Measurements from ENCODE around the gene ASB17. TPM values are rescaled to one million over a fixed set of nuclear protein-coding genes. Genes with fewer than 3 reads are reported as not detected.
"Not testable (repeated sequence)": the region's sequence is repeated elsewhere in the genome, so short reads cannot be mapped to it uniquely, and the experiment has no call there.

Gene ASB17
- total RNA-seq: not detected
- long read RNA-seq: 0 reads

DNA sequence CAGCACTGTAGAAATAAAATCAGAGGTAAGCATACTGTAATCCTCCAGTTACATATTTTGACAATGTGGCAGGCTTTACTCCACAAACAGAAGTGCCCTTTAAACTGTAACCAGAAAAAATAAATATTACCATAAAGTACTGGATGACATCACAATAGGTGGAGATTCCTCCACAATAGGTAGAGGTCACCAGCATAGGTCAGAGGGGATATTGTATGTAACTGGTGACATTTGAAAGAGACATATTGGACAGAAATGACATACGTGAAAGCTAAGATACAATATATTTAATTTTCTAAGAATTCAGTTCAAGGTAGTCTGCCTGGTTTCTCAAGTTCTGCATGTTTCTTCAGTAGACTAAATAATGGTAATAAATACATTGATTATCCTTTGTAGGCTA, at the start of gene ASB17:
ASB17 (minus strand) TSS at position 101 of the 400 bp plus-strand sequence. CDS start 113 bp downstream, outside the sequence.
- intact Hi-C loops (cut with DNase I, micrococcal nuclease): no loop called here
- ATAC-seq (no peak), DNase-seq (no peak)

- ATAC-seq (no peak), DNase-seq (no peak)
- intact Hi-C loops (cut with DNase I, micrococcal nuclease): no loop called here
Measured at GRCh38 chr1:75980972-75981897, 49.0 kb upstream of the ASB17 start.

DNA sequence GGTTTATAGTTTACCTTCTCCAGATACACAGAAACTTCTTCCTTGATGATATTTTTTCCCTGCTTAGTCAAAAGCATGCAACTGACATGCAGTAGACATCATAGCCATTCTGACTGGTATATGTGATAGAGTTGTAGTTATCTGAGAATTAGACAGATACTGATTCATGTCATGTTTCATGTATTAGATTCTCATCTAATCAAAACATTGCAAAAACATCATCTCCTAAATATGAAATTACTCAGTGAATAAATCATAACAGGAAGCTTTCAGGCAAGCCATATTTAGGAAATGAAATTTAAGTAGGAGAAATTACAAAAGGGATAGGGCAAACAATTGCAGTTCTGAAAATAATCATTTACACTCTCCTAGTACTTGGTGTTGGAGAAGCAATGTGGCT, 38.4 kb upstream of the ASB17 start:
- ATAC-seq: no peak
- intact Hi-C loops (cut with DNase I, micrococcal nuclease): no loop called here

GRCh38 chr1:75969550-75969949, 37.3 kb upstream of the ASB17 start:
- no peak for DNase-seq
- ATAC-seq: no peak
- intact Hi-C loops (cut with DNase I, micrococcal nuclease): no loop called here

More for the DNA sequence above, 38.4 kb upstream of the ASB17 start:
- DNase-seq: no peak

- DNase-seq (no peak), ATAC-seq (no peak)
- intact Hi-C loops (cut with DNase I, micrococcal nuclease): no loop called here
Measured at GRCh38 chr1:75967719-75968118, 35.5 kb upstream of the ASB17 start.

DNA sequence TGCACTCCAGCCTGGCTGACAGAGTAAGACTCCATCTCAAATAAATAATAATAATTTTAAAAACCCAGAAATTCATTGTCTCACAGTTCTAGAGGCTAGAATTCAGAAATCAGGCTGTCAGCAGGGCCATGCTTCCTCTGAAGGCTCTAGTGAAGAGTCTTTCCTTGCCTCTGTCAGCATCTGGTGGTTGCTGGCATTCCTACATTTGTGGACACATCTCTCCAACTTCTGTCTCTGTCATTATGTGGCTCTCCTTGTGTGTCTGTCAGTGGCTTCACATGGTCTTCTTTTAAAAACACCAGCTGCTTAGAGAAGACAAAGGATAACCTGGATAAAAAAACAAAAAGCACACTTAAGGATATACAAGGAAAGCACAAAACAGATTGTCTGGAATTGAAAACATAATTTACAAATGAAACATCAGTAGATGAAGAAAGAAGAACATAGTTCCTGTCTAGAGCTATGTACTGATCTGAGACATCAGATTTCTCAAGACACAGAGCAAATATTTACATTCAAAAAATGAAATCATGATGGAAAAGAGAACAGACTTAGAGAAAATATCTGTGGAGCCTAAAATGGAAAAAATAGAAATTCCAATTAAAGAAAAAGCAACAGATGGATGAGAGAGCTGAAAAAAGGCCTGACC, 32.7 kb upstream of the ASB17 start:
- intact Hi-C loops (cut with DNase I, micrococcal nuclease): no loop called here
- no peak for DNase-seq
- no peak for ATAC-seq

- not testable (repeated sequence) for ATAC-seq, DNase-seq
Measured at GRCh38 chr1:75964110-75964759, 32.0 kb upstream of the ASB17 start.

GRCh38 chr1:75954586-75954985, 22.4 kb upstream of the ASB17 start:
- no peak for ATAC-seq
- intact Hi-C loops (cut with DNase I, micrococcal nuclease): no loop called here
- no peak for DNase-seq

More at GRCh38 chr1:75964110-75964759, 32.0 kb upstream of the ASB17 start:
- intact Hi-C loops (cut with DNase I, micrococcal nuclease): not testable (repeated sequence)

DNA sequence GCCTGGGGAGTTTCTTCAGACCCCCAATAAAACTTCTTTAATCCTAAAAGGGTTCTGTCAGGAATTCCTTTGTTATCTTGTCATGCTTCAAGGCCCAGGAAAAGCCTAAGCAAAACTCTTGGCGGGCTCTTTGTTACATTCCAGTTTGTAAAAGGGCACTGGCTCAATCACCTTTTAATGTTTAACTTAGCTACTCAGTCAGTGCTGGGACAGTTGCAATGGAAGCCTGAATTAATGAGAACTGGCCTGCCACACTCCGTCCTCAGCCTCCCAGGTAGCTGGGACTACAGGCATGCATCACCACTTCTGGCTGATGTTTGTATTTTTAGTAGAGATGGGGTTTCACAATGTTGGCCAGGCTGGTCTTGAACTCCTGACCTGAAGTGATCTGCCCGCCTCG, 21.3 kb upstream of the ASB17 start:
- intact Hi-C loops (cut with DNase I, micrococcal nuclease): no loop called here
- DNase-seq: no peak
- no peak for ATAC-seq

DNA sequence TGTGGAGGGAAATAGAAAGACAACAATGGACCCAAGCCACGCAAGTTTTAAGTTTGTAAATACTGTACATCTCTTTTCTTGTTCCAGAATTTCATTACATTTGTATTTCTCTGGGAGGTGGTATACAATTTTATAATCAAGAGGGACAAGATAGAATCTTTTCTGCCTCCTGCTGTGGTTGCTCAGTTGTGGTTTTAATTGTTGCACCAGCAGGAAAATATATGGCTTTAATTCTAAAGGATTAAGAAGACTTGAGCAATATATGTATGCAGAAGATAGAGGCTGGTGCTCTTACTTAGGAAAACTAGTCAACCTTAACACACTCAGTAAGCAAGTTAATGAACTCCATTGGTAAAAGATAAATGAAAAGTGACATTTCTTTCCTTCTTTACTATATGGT, 19.8 kb upstream of the ASB17 start:
- intact Hi-C loops (cut with DNase I, micrococcal nuclease): no loop called here
- ATAC-seq: no peak
- DNase-seq: no peak

DNA sequence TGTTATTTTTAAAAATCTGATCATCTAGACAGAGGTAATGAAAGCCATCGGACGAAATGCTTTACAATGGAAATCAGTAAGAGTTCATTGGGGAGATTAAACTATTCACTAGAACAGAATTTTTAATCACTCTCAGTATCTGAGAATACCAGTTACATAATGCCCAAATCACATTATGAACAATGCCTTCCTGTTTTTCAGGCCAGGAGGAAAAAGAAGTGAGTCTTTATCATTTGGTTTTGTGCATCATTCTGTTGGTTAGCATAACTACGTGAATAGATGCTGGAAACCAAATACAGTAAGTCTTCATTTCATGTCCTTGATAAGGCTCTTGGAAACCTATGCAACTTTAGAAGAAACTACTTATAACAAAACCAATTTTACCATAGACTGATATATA, 18.0 kb upstream of the ASB17 start:
- no peak for ATAC-seq
- intact Hi-C loops (cut with DNase I, micrococcal nuclease): no loop called here

DNA sequence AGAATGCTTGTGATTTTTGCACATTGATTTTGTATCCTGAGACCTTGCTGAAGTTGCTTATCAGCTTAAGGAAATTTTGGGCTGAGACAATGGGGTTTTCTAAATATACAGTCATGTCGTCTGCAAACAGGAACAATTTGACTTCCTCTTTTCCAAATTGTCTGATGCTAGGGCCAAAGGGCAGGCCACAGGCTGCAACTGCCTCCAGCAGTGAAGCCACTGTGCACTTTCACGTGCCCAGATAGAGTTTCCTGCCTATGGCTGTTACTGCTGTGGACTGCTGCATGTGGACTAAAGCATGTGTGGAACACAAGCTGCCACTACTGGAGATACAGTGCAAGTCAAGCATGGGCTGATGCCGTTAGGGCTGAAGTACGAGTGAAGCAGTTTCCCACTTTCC, 10.8 kb upstream of the ASB17 start:
- intact Hi-C loops (cut with DNase I, micrococcal nuclease); ATAC-seq; DNase-seq: not testable (repeated sequence)

More for the DNA sequence above, 18.0 kb upstream of the ASB17 start:
- DNase-seq: no peak

- ATAC-seq (no peak), DNase-seq (no peak)
- intact Hi-C loops (cut with DNase I, micrococcal nuclease): no loop called here
Measured at GRCh38 chr1:75937034-75937433, 4.8 kb upstream of the ASB17 start.

- no peak for ATAC-seq
Measured at GRCh38 chr1:75922698-75923097, 9.5 kb downstream of the ASB17 start.

DNA sequence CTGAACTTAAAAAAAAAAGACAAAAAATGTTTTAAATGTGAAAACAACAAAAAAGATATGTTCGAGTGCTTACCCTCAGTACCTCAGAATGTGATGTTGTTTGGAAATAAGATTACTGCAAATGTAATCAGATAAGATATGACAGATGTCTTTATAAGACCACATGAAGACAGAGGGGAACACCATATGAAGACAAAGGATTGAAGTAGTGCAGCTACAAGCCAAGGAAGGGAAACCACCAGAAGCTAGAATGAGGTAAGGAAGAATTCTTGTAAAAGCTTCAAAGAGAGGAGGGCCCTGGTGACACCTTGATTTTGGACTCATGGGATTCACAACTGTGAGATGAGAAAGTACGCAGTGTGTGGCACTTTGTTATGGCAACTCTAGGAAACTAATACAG, 15.4 kb downstream of the ASB17 start:
- intact Hi-C loops (cut with DNase I, micrococcal nuclease): no loop called here
- DNase-seq: no peak
- no peak for ATAC-seq

More at GRCh38 chr1:75922698-75923097, 9.5 kb downstream of the ASB17 start:
- no peak for DNase-seq
- intact Hi-C loops (cut with DNase I, micrococcal nuclease): no loop called here

DNA sequence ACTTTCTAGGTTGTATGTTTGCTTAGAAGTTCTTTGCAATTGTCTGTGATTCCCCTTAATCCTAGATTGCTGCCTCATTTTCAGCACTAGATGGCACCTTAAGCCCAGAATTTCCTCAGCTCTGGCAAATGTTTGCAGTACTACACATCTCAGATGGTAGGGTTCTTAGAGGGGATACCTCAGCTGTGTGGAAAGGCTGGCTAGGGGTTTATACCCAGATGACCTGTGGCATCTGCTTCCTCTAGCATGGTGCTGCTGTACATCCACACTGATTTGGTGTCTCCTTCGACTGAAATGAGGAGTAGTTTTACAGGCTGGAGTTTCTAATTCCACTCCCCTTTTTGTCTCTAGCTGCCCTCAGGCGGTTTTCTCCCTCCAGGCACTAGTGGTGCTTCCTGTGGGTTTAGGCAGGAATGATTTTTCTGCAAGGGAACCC, 23.5 kb downstream of the ASB17 start:
- DNase-seq (no peak), ATAC-seq (no peak)
- intact Hi-C loops (cut with DNase I, micrococcal nuclease): no loop called here

DNA sequence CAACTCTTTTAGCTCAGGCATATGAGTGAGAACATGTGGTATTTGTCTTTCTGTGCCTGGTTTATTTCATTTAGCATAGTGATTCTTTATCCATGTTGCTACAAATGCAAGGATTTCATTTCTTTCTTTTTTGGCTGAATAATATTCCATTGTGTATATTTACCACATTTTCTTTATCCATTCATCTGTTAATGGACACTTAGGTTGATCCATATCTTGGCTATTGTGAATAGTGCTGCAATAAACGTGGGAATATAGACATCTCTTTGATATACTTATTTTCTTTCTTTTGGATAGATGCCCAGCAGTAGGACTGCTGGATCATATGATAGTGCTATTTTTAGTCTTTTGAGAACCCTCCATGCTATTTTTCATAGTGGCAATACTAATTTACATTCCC, 30.8 kb downstream of the ASB17 start:
- DNase-seq (no peak), ATAC-seq (no peak)
- intact Hi-C loops (cut with DNase I, micrococcal nuclease): no loop called here

DNA sequence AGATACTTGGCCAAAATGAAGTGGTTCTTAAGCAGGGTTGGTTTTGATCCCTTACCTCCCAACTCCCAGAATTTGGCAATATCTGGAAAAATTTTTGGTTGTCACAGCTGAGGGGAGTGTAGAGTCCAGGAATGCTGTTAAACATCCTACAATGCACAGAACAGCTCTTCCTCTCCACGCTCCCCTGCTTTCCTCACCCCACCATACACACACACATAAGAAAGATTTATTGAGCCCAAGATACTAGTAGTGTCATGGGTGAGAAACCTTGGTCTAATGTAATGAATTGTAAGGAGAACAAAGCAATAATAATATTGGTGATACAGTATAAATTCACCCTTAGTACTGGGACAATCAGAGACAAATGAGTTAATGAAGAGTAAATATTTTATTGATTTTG, 47.8 kb downstream of the ASB17 start:
- DNase-seq (no peak), ATAC-seq (no peak)
- intact Hi-C loops (cut with DNase I, micrococcal nuclease): no loop called here

DNA sequence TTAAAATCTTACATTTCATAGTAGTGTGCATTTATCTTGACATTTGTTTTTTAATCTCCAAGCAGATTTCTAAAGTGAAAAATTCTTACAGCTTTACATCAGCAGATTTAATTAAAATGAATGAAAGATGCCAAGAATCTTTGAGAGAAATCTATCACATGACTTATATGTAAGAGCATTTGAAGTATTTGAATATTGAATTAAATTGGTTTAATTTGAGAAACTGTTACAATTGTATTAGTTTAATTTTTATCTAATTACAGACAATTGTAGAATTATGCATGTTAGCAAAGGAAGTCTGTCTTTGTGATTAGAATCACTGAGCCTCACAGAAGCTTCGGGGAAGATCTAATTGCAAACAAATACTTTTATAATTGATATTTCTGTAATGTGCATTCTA, 52.2 kb downstream of the ASB17 start:
- DNase-seq (no peak), ATAC-seq (no peak)
- intact Hi-C loops (cut with DNase I, micrococcal nuclease): no loop called here

- intact Hi-C loops (cut with DNase I, micrococcal nuclease): no loop called here
- no peak for ATAC-seq
Measured at GRCh38 chr1:75870951-75871350, 61.3 kb downstream of the ASB17 start.

More at GRCh38 chr1:75870951-75871350, 61.3 kb downstream of the ASB17 start:
- no peak for DNase-seq

Data from left colon (tissue), 2 donors.